Lower lobe of right lung (tissue), 2 donors: Measurements from ENCODE around the gene RASIP1. TPM values are rescaled to one million over a fixed set of nuclear protein-coding genes. Genes with fewer than 3 reads are reported as not detected.

Experiments used
- ATAC-seq, 2 donors: fragments of 200-7000 bp; cut with Tn5 transposase; one replicate each; pipeline ENCODE4 v1.9.1; 2020 to 2022; ENCODE audit warnings: mild to moderate bottlenecking in 2 of 2, moderate library complexity in 2 of 2
- DNase-seq: peaks from one replicate; pipeline ENCODE4 v3.0.0-alpha.2; 2020
- H3K27ac ChIP-seq: fragments of 200-600 bp; one replicate; pipeline ENCODE4 v1.8.0; 2022
- H3K27me3 ChIP-seq: fragments of 200-600 bp; one replicate; pipeline ENCODE4 v1.8.0; 2022; ENCODE audit warnings: low read depth
- H3K36me3 ChIP-seq: fragments of 200-600 bp; one replicate; pipeline ENCODE4 v1.8.0; 2022; ENCODE audit warnings: mild to moderate bottlenecking
- H3K4me1 ChIP-seq: fragments of 200-600 bp; one replicate; pipeline ENCODE4 v1.8.0; 2022
- H3K4me3 ChIP-seq: fragments of 200-600 bp; one replicate; pipeline ENCODE4 v1.8.0; 2022; ENCODE audit warnings: mild to moderate bottlenecking
- H3K9me3 ChIP-seq: fragments of 200-600 bp; one replicate; pipeline ENCODE4 v1.8.0; 2022
- intact Hi-C: fragments of 100-400 bp; cut with DNase I; formaldehyde crosslinking; loops from one replicate; pipeline ENCODE4 v1.11.0; 2022
- total RNA-seq: library from RNA; stranded (reverse); fragmentation: NEBNext Ultra II Directional; extraction: Animal tissue kit (Norgen Biotek cat#: 25700); gene quantifications from one replicate; pipeline ENCODE4 v1.2.1, GENCODE V29; 2021
- TF ChIP-seq, protein P1 (sequence below): fragments of 200-600 bp; IDR thresholded peaks from one replicate; pipeline ENCODE4 v1.8.0; 2022; ENCODE audit warnings: antibody characterized with exemption, mild to moderate bottlenecking
- donor health status: DM: no; HTN: yes; CAD: no; lungs with severe emphysema.

RASIP1 gene
- total RNA-seq, 1 donor from 2014 or later = 33.4 TPM

DNA sequence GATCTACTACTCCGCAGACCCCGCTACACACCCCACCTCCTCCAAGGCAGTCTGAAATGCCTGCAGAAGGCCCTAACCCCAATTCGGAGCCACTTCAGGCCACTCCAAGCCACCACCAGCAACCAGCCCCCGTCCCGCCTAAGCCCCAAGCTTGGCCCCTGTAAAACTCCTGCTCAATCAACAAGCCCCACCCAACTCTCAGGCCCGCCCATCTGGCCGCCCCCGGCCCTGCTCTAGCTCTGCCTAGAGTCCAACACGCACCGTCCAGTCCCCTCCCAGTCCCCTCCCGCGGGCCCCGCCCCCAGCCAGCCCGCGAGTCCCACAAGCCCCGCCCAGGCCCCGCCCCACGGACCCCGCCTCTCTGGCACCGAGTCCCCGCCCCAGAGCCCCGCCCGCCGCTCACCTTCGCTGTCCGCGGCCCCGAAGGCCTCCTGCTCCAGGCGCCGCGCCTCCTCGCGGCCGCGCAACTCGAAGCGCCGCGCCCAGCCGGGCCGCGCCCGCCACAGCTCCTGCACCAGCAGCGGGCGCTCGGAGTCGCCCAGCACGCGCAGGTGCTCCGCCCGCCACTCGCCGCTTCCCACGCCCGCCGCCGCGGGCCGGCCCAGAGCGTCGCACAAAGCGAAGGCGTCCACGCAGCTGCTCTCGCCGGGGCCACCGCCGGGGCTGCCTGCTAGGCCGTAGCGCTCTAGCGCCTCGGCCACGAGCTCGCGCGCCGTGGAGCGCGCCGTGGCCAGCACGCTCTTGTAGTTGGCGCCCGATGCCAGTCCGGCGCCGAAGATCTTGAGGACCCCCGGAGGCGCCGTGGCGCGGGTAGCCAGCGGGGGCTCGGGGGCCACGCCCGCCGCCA lies 1.6 kb downstream of the RASIP1 start:
- Histone ChIP-seq H3K27me3 (peaks cover 8% of the 10 kb centered on the region), H3K27ac (peak overlapping the region; percentile 81), H3K4me3 (peak overlapping the region; percentile 67), H3K36me3 (no peaks in the 10 kb centered on the region), H3K4me1 (peaks cover 17% of the 10 kb centered on the region), H3K9me3 (no peaks in the 10 kb centered on the region)
- intact Hi-C loops = no loop called here
- TF ChIP-seq, protein P1, sequence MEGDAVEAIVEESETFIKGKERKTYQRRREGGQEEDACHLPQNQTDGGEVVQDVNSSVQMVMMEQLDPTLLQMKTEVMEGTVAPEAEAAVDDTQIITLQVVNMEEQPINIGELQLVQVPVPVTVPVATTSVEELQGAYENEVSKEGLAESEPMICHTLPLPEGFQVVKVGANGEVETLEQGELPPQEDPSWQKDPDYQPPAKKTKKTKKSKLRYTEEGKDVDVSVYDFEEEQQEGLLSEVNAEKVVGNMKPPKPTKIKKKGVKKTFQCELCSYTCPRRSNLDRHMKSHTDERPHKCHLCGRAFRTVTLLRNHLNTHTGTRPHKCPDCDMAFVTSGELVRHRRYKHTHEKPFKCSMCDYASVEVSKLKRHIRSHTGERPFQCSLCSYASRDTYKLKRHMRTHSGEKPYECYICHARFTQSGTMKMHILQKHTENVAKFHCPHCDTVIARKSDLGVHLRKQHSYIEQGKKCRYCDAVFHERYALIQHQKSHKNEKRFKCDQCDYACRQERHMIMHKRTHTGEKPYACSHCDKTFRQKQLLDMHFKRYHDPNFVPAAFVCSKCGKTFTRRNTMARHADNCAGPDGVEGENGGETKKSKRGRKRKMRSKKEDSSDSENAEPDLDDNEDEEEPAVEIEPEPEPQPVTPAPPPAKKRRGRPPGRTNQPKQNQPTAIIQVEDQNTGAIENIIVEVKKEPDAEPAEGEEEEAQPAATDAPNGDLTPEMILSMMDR = peak; percentile 33
- DNase-seq = peak; percentile 93
- ATAC-seq = peak; percentile 92 to 95

DNA sequence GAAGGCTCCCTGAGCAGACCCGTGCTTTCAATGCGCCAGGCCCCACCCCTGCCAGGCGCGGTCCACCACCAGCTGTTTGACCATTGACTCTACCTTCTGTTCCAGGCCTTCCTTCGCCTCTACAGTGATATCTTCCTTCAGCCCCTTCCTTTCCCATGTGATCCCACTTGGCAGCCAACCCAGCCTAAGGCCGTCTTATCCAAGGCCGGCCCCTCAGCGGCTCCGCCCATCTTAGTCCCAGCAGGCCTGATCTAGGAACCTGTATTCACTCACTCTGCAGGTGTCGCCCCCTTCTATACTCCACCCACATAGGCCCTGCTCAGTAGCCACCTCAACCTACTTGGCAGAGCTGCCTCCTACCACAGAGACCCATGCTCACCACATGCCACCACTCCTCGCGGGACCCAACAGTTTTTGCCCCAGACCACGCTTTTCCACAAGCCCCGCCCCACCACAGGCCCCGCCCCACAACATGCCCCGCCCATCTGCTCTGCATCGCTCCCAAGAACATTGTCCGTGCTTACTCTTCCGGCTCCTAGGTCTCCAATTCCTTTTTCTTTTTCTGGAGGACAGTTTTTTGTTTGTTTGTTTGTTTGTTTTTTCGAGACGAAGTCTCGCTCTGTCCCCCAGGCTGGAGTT lies 2.9 kb downstream of the RASIP1 start:
- H3K4me1 ChIP-seq = peaks cover 17% of the 10 kb centered on the region
- TF ChIP-seq, protein P1 = no peak
- H3K27ac ChIP-seq = no peak overlapping the region
- peak overlapping the region; percentile 67 for H3K4me3 ChIP-seq
- no peaks in the 10 kb centered on the region for H3K9me3 ChIP-seq
- peaks cover 6% of the 10 kb centered on the region for H3K36me3 ChIP-seq
- ATAC-seq (no peak), DNase-seq (peak; percentile 52)
- H3K27me3 ChIP-seq = peaks cover 8% of the 10 kb centered on the region
- intact Hi-C loops = no loop called here

DNA sequence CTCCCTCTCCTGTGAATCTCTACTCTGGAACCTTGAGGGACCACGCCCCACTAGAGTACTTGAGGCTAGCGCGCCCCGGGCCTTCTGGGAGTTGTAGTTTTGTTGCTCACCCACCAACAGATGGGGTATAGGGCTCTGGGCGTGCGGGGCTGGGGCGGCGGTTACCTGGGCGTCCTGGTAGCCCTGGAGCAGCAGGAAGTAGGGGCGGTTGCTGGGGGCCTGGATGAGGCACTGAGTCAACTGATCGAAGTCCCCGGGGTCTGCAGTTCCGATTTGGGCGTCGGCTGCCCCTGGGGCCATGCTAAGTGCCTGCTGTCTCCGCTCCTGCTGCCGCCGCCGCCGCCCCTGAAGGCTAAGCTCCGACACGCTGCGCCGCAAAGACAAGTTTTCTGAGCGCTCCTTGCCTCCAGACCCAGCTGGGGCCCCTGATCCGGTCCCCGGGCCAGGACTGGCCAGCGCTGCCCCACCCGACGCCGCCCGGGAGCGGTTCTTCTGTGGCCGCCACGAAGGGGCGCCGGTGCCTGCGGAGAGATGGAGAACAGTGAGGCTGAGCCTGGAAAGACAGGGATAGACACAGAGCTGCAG lies 5.3 kb downstream of the RASIP1 start:
- peaks cover 13% of the 10 kb centered on the region for H3K27me3 ChIP-seq
- H3K4me3 ChIP-seq = peak overlapping the region; percentile 12
- ATAC-seq = no peak
- TF ChIP-seq, protein P1 = no peak
- H3K36me3 ChIP-seq = peaks cover 6% of the 10 kb centered on the region
- intact Hi-C loops = no loop called here
- H3K4me1 ChIP-seq = peaks cover 17% of the 10 kb centered on the region
- peak; percentile 57 for DNase-seq
- H3K27ac ChIP-seq = no peak overlapping the region
- H3K9me3 ChIP-seq = no peaks in the 10 kb centered on the region

DNA sequence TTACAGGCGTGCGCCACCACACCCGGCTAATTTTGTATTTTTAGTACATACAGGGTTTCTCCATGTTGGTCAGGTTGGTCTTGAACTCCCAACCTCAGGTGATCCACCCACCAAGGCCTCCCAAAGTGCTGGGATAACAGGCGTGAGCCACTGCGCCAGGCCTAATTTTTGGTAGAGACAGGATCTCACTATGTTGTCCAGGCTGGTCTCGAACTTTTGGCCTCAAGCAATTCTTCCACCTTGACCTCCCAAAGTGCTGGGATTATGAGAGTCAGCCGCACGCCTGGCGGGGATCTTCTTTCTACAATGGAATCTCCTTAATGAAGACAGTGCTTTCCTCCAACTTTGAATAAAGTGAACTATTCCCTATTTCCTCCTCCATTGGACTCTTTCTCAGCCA lies 5.8 kb downstream of the RASIP1 start:
- TF ChIP-seq, protein P1 = no peak
- intact Hi-C loops = no loop called here
- H3K4me1 ChIP-seq = peaks cover 17% of the 10 kb centered on the region
- DNase-seq (no peak), ATAC-seq (no peak)
- H3K36me3 ChIP-seq = peaks cover 6% of the 10 kb centered on the region
- H3K9me3 ChIP-seq = no peaks in the 10 kb centered on the region
- peaks cover 9% of the 10 kb centered on the region for H3K27me3 ChIP-seq
- no peak overlapping the region for H3K27ac ChIP-seq
- no peak overlapping the region for H3K4me3 ChIP-seq

DNA sequence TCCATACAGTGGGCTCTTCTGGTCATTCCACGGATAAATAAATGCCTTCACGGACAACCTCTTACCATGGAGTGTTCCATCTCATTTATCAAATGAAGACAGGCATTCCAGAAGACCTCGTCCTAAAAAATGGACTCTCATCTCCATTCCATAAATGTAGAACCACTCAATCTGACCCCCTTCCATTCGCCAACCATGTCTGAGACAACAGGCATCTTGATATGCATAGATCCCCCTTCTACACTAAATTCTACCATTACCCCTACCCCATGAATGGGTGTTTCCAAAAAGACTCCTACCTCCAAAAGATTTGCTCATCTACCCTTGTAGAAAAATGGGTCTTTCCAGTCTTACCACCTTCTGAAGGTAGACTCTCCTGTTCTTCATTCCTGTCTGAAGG lies 9.0 kb downstream of the RASIP1 start:
- DNase-seq (no peak), ATAC-seq (no peak)
- intact Hi-C loops = no loop called here
- no peaks in the 10 kb centered on the region for H3K9me3 ChIP-seq
- TF ChIP-seq, protein P1 = no peak
- H3K4me1 ChIP-seq = no peaks in the 10 kb centered on the region
- peaks cover 6% of the 10 kb centered on the region for H3K27me3 ChIP-seq
- H3K36me3 ChIP-seq = peaks cover 11% of the 10 kb centered on the region
- H3K4me3 ChIP-seq = no peak overlapping the region
- H3K27ac ChIP-seq = no peak overlapping the region
